Left ventricle myocardium inferior (tissue), 1 donor: ENCODE data around the gene SHISA9. TPM values are rescaled to one million over a fixed set of nuclear protein-coding genes. Genes with fewer than 3 reads are reported as not detected.

ENCODE experiments used
- DNase-seq: peaks from one replicate; pipeline ENCODE4 v3.0.0-alpha.2; 2020
- H3K27ac ChIP-seq: fragments of 200-600 bp; replicated peaks from 2 replicates; pipeline ENCODE4 v1.8.0; 2021
- H3K27me3 ChIP-seq: fragments of 200-600 bp; 2 replicates; pipeline ENCODE4 v1.8.0; 2021; ENCODE audit warnings: low read depth
- H3K36me3 ChIP-seq: fragments of 200-600 bp; 2 replicates; pipeline ENCODE4 v1.8.0; 2021
- H3K4me1 ChIP-seq: fragments of 200-600 bp; 2 replicates; pipeline ENCODE4 v1.8.0; 2021
- H3K4me3 ChIP-seq: fragments of 200-600 bp; 2 replicates; pipeline ENCODE4 v1.8.0; 2021; ENCODE audit warnings: mild to moderate bottlenecking, moderate library complexity
- H3K9me3 ChIP-seq: fragments of 200-600 bp; replicated peaks from 2 replicates; pipeline ENCODE4 v1.8.0; 2021
- intact Hi-C: fragments of 100-400 bp; cut with micrococcal nuclease; formaldehyde crosslinking; loops from one replicate; pipeline ENCODE4 v1.11.0; 2022
- total RNA-seq: library from RNA; stranded (reverse); fragmentation: NEBNext Ultra II Directional; extraction: Animal tissue kit (Norgen Biotek cat#: 25700); gene quantifications from one replicate; pipeline ENCODE4 v1.2.1, GENCODE V29; 2021
- TF ChIP-seq, protein P1 (sequence below): fragments of 200-600 bp; IDR thresholded peaks from 2 replicates; pipeline ENCODE4 v1.8.0; 2021; ENCODE audit warnings: antibody characterized with exemption, mild to moderate bottlenecking, borderline replicate concordance
- donor health status: DM: no; HTN: yes; CAD: no; lungs with severe emphysema.

The SHISA9 gene
- total RNA-seq, 1 donor from 2014 or later: 0.30 TPM

GRCh38 chr16:13242201-13242600 lies 340.8 kb downstream of the SHISA9 start:
- Histone ChIP-seq H3K9me3 (no peaks in the 10 kb centered on the region), H3K27ac (no peak overlapping the region), H3K36me3 (no peaks in the 10 kb centered on the region), H3K4me3 (no peak overlapping the region), H3K4me1 (no peaks in the 10 kb centered on the region), H3K27me3 (peaks cover 3% of the 10 kb centered on the region)
- no peak for DNase-seq
- TF ChIP-seq, protein P1, sequence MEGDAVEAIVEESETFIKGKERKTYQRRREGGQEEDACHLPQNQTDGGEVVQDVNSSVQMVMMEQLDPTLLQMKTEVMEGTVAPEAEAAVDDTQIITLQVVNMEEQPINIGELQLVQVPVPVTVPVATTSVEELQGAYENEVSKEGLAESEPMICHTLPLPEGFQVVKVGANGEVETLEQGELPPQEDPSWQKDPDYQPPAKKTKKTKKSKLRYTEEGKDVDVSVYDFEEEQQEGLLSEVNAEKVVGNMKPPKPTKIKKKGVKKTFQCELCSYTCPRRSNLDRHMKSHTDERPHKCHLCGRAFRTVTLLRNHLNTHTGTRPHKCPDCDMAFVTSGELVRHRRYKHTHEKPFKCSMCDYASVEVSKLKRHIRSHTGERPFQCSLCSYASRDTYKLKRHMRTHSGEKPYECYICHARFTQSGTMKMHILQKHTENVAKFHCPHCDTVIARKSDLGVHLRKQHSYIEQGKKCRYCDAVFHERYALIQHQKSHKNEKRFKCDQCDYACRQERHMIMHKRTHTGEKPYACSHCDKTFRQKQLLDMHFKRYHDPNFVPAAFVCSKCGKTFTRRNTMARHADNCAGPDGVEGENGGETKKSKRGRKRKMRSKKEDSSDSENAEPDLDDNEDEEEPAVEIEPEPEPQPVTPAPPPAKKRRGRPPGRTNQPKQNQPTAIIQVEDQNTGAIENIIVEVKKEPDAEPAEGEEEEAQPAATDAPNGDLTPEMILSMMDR: no peak
- intact Hi-C loops: no loop called here

DNA sequence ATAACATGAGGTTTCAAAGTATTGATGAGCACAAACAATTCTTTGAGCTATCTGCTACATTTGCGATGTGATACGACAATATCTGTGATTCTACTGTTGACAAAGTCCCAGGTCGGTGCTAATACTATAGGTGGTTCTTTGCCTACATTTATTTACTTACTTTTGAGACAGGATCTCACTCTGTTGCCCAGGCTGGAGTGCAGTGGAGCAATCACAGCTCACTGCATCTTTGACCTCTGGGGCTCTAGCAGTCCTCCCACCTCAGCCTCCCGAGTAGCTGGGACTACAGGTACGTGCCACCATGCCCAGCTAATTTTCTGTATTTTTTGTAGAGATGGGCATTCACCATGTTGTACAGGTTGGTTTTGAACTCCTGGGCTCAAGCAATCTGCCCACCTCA lies 343.4 kb downstream of the SHISA9 start:
- TF ChIP-seq, protein P1: no peak
- no peaks in the 10 kb centered on the region for H3K4me1 ChIP-seq
- H3K9me3 ChIP-seq: no peaks in the 10 kb centered on the region
- intact Hi-C loops: no loop called here
- no peak for DNase-seq
- no peaks in the 10 kb centered on the region for H3K36me3 ChIP-seq
- H3K27ac ChIP-seq: no peak overlapping the region
- peaks cover 3% of the 10 kb centered on the region for H3K27me3 ChIP-seq
- H3K4me3 ChIP-seq: no peak overlapping the region

DNA sequence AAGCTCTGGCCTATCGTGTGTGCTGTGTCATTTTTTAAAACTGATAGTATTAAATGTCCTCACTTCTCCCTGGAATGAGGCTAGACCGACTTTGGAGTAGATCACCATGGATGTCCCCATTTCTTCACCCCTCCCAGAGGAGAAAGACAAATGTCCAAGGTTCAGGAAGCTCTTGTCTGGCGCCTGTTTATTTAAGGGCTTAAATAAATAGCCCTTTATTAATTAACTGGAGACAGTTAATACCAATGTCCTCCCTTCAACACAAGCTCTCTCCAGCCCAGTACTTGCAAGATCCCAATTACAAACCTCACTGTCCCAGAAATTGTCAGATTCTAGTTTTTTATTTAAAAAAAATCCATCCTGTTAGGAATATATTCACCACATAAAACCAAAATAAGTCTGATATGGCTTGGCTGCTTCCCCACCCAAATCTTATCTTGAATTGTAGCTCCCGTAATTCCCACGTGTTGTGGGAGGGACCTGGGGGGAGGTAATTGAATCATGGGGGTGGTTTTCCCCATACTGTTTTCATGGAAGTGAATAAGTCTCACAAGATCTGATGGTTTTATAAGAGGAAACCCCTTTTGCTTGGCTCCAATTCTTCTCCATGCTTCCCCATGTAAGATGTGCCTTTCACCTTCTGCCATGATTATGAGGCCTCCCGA lies 344.4 kb downstream of the SHISA9 start:
- Histone ChIP-seq H3K4me1 (no peaks in the 10 kb centered on the region), H3K4me3 (no peak overlapping the region), H3K27ac (no peak overlapping the region), H3K9me3 (no peaks in the 10 kb centered on the region), H3K27me3 (peaks cover 1% of the 10 kb centered on the region), H3K36me3 (no peaks in the 10 kb centered on the region)
- TF ChIP-seq, protein P1: no peak
- no peak for DNase-seq
- intact Hi-C loops: no loop called here

DNA sequence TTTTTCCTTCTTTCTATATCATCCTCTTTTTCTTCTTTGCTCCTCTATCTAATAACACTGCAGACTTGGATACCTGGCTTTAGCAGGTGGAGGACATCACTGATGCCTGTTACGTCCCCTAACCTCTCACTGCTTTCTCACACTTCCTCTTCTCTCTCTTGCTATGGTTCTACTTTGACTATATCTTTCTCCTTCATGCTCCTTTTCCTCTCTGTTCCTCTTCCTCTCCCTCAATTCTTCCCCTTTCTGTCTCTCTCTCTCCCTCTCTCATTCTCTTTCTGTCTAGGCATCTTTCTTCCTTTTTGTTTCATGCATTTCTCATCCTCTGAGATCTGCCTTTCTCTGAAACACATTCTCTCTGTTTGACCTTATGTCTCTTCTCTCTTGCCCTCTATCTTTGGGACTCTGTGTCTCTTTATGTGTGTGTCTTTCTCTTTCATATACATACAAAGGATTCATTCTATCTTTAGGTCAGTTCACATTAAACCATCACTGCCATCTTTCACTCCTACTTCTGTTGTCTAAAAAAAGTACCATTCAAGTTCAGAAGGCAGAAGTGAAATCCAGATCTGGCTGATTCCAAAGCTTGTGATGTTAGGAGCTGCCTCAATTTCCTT lies 353.7 kb downstream of the SHISA9 start:
- Histone ChIP-seq H3K27ac (no peak overlapping the region), H3K4me1 (no peaks in the 10 kb centered on the region), H3K4me3 (no peak overlapping the region), H3K9me3 (peaks cover 11% of the 10 kb centered on the region), H3K36me3 (no peaks in the 10 kb centered on the region), H3K27me3 (peaks cover 8% of the 10 kb centered on the region)
- intact Hi-C loops: no loop called here
- TF ChIP-seq, protein P1: no peak
- DNase-seq: no peak

DNA sequence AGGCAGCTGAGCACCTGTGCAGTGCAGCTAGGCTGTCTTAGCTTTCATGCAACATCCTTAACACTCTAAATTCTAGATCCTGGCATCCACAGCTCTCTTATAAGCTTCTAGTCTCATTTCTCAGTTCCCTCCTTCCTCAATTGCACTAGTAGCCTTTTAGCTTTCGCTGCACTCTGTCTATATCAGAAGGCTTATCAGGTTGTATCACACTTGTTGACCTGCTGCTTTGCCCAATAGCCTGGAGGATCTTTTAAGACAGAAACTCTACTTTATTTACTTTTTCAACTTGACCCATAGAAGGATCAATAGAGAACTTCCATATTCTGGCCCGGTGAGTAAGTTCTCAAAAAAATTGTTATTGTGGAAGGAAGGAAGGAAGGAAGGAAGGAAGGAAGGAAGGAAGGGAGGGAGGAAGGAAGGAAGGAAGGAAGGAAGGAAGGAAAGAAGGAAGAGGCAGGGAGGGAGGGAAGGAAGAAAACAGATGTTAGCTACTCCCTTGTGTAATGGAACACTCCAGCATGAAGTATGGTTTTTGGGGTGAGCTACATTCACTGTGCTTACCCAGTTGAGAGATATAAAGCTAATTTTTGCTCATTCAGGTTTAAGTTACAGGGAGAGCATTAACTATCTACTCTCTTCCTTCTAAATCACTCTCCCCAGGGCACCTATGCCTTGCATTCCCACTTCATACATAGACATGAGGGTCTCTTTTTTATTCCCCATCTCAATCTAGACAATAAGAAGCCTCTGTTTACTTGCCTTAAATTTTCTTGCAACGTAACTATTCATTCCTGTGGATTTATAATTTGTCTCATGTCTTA lies 361.1 kb downstream of the SHISA9 start:
- Histone ChIP-seq H3K36me3 (no peaks in the 10 kb centered on the region), H3K27ac (no peak overlapping the region), H3K4me1 (no peaks in the 10 kb centered on the region), H3K4me3 (no peak overlapping the region), H3K9me3 (peaks cover 12% of the 10 kb centered on the region), H3K27me3 (no peaks in the 10 kb centered on the region)
- TF ChIP-seq, protein P1: no peak
- DNase-seq: no peak
- intact Hi-C loops: no loop called here
